ENCODE measurements around the gene IL15RA.
"Not testable (repeated sequence)": the region's sequence is repeated elsewhere in the genome, so short reads cannot be mapped to it uniquely, and the experiment has no call there.

Gene IL15RA

GRCh38 chr10:5949009-5949759 lies 28.2 kb downstream of the IL15RA start:
- peak; percentile 62 for DNase-seq

GRCh38 chr10:5948208-5948585 lies 29.1 kb downstream of the IL15RA start:
- DNase-seq = no peak

- no peak for DNase-seq
These were observed 29.7 kb downstream of the IL15RA start for GRCh38 chr10:5947471-5948207.

GRCh38 chr10:5946786-5947185 lies 30.6 kb downstream of the IL15RA start:
- DNase-seq = no peak

- DNase-seq = not testable (repeated sequence)
These were observed 30.9 kb downstream of the IL15RA start for GRCh38 chr10:5946419-5946775.

- peak; percentile 90 for DNase-seq
These were observed 31.6 kb downstream of the IL15RA start for GRCh38 chr10:5945561-5946418.

- DNase-seq = no peak
These were observed 32.2 kb downstream of the IL15RA start for GRCh38 chr10:5945190-5945509.

GRCh38 chr10:5944389-5945189 lies 32.8 kb downstream of the IL15RA start:
- peak; percentile 98 for DNase-seq

- DNase-seq = peak; percentile 21
These were observed 33.8 kb downstream of the IL15RA start for GRCh38 chr10:5943536-5943935.

GRCh38 chr10:5942474-5942873 lies 34.9 kb downstream of the IL15RA start:
- DNase-seq = no peak

GRCh38 chr10:5942001-5942400 lies 35.3 kb downstream of the IL15RA start:
- no peak for DNase-seq

- no peak for DNase-seq
These were observed 35.8 kb downstream of the IL15RA start for GRCh38 chr10:5941579-5941978.

- no peak for DNase-seq
These were observed 36.5 kb downstream of the IL15RA start for GRCh38 chr10:5940807-5941218.

GRCh38 chr10:5938291-5938690 lies 39.1 kb downstream of the IL15RA start:
- DNase-seq = no peak

GRCh38 chr10:5937016-5937415 lies 40.3 kb downstream of the IL15RA start:
- DNase-seq = no peak

- DNase-seq = no peak
These were observed 41.7 kb downstream of the IL15RA start for GRCh38 chr10:5935628-5936027.

GRCh38 chr10:5933909-5934546 lies 43.3 kb downstream of the IL15RA start:
- DNase-seq = no peak

GRCh38 chr10:5932345-5932744 lies 45.0 kb downstream of the IL15RA start:
- DNase-seq = no peak

GRCh38 chr10:5930272-5930671 lies 47.1 kb downstream of the IL15RA start:
- DNase-seq = no peak

- no peak for DNase-seq
These were observed 47.9 kb downstream of the IL15RA start for GRCh38 chr10:5929442-5929841.

GRCh38 chr10:5927306-5927705 lies 50.0 kb downstream of the IL15RA start:
- peak; percentile 42 for DNase-seq

GRCh38 chr10:5924889-5925288 lies 52.5 kb downstream of the IL15RA start:
- no peak for DNase-seq

Data from fibroblast of skin of back (primary cell).